Endometrium (tissue), 2 donors: ENCODE data around the gene CORO6.
"Not testable (repeated sequence)": the region's sequence is repeated elsewhere in the genome, so short reads cannot be mapped to it uniquely, and the experiment has no call there.

Experiments
- FAIRE-seq: peaks from 2 replicates; lab custom pipeline; 2012; peaks lifted over from hg19 to GRCh38; lab: Jason Lieb, UNC
- donor health status: control.
- donor health status: control.

Gene CORO6

GRCh38 chr17:29622337-29623282, at the start of gene CORO6:
Gene CORO6, minus strand, starts transcription at chr17:29622912. Its CDS starts 1,491 bp downstream, at chr17:29621421.
- FAIRE-seq: no peak

GRCh38 chr17:29671661-29672060, 48.9 kb upstream of the CORO6 start:
- no peak for FAIRE-seq

GRCh38 chr17:29669266-29669665, 46.6 kb upstream of the CORO6 start:
- FAIRE-seq: no peak

GRCh38 chr17:29667969-29668368, 45.3 kb upstream of the CORO6 start:
- no peak for FAIRE-seq

GRCh38 chr17:29665481-29665810, 42.7 kb upstream of the CORO6 start:
- no peak for FAIRE-seq

GRCh38 chr17:29664743-29665480, 42.2 kb upstream of the CORO6 start:
- FAIRE-seq: no peak

GRCh38 chr17:29663155-29663554, 40.4 kb upstream of the CORO6 start:
- FAIRE-seq: no peak

- FAIRE-seq: no peak
These were observed 38.5 kb upstream of the CORO6 start for GRCh38 chr17:29661213-29661612.

GRCh38 chr17:29659155-29659554, 36.4 kb upstream of the CORO6 start:
- no peak for FAIRE-seq

GRCh38 chr17:29655323-29655722, 32.6 kb upstream of the CORO6 start:
- FAIRE-seq: no peak

- no peak for FAIRE-seq
These were observed 31.4 kb upstream of the CORO6 start for GRCh38 chr17:29653995-29654714.

- FAIRE-seq: no peak
These were observed 30.3 kb upstream of the CORO6 start for GRCh38 chr17:29652976-29653375.

GRCh38 chr17:29651913-29652312, 29.2 kb upstream of the CORO6 start:
- not testable (repeated sequence) for FAIRE-seq

GRCh38 chr17:29650396-29650795, 27.7 kb upstream of the CORO6 start:
- no peak for FAIRE-seq

GRCh38 chr17:29649359-29649758, 26.6 kb upstream of the CORO6 start:
- no peak for FAIRE-seq

GRCh38 chr17:29648005-29648404, 25.3 kb upstream of the CORO6 start:
- FAIRE-seq: no peak

GRCh38 chr17:29645515-29646051, 22.9 kb upstream of the CORO6 start:
- no peak for FAIRE-seq

- FAIRE-seq: no peak
These were observed 21.1 kb upstream of the CORO6 start for GRCh38 chr17:29643817-29644160.

GRCh38 chr17:29642171-29642611, 19.5 kb upstream of the CORO6 start:
- no peak for FAIRE-seq

GRCh38 chr17:29640981-29641642, 18.4 kb upstream of the CORO6 start:
- no peak for FAIRE-seq

GRCh38 chr17:29640413-29640812, 17.7 kb upstream of the CORO6 start:
- no peak for FAIRE-seq

- no peak for FAIRE-seq
These were observed 11.2 kb upstream of the CORO6 start for GRCh38 chr17:29633886-29634285.
